GM21367 (cell line): Measurements from ENCODE around the gene PIANP.
A peak's percentile ranks its signal among the peaks of the same experiment; 100 is the strongest.
"Not testable (repeated sequence)": the region's sequence is repeated elsewhere in the genome, so short reads cannot be mapped to it uniquely, and the experiment has no call there.

Source experiments
- ATAC-seq: cut with Tn5 transposase; IDR thresholded peaks from one replicate; pipeline ENCODE4 v1.9.1; 2021; ENCODE audit not compliant: unreplicated experiment

PIANP gene

GRCh38 chr12:6700646-6701051, at the start of gene PIANP:
PIANP (minus strand) TSS chr12:6700815; CDS start chr12:6698061, 2,754 bp downstream.
- ATAC-seq, result no peak

- ATAC-seq, result no peak
Measured at GRCh38 chr12:6748761-6749160, 48.1 kb upstream of the PIANP start.

GRCh38 chr12:6747216-6747615, 46.6 kb upstream of the PIANP start:
- ATAC-seq, result no peak

- no peak for ATAC-seq
Measured at GRCh38 chr12:6745741-6746525, 45.3 kb upstream of the PIANP start.

- ATAC-seq, result not testable (repeated sequence)
Measured at GRCh38 chr12:6743300-6743699, 42.7 kb upstream of the PIANP start.

- ATAC-seq, result no peak
Measured at GRCh38 chr12:6742834-6743233, 42.2 kb upstream of the PIANP start.

- not testable (repeated sequence) for ATAC-seq
Measured at GRCh38 chr12:6742080-6742479, 41.5 kb upstream of the PIANP start.

- ATAC-seq, result no peak
Measured at GRCh38 chr12:6736754-6737153, 36.1 kb upstream of the PIANP start.

GRCh38 chr12:6735448-6736191, 35.0 kb upstream of the PIANP start:
- no peak for ATAC-seq

- ATAC-seq, result no peak
Measured at GRCh38 chr12:6734506-6735387, 34.1 kb upstream of the PIANP start.

GRCh38 chr12:6730169-6730568, 29.6 kb upstream of the PIANP start:
- ATAC-seq, result no peak

- ATAC-seq, result no peak
Measured at GRCh38 chr12:6729186-6729585, 28.6 kb upstream of the PIANP start.

GRCh38 chr12:6725350-6725749, 24.7 kb upstream of the PIANP start:
- ATAC-seq, result no peak

- ATAC-seq, result peak; percentile 23
Measured at GRCh38 chr12:6724409-6724797, 23.8 kb upstream of the PIANP start.

GRCh38 chr12:6723607-6724408, 23.2 kb upstream of the PIANP start, which contains the start of gene COPS7A:
COPS7A (plus strand) TSS chr12:6724046; CDS start chr12:6724657, 611 bp downstream.
- peak; percentile 81 for ATAC-seq

GRCh38 chr12:6722863-6723262, 22.2 kb upstream of the PIANP start:
- ATAC-seq, result no peak

GRCh38 chr12:6716874-6717437, 16.3 kb upstream of the PIANP start:
- ATAC-seq, result no peak

- not testable (repeated sequence) for ATAC-seq
Measured at GRCh38 chr12:6716031-6716873, 15.6 kb upstream of the PIANP start.

GRCh38 chr12:6708960-6709394, 8.4 kb upstream of the PIANP start:
- ATAC-seq, result no peak
